Measurements from ENCODE around the gene HELZ2.

GRCh38 chr20:63619505-63619904 is 45.5 kb upstream of the HELZ2 start:
- no peak for TF ChIP-seq POLR2A (IDR thresholded peaks at IDR 0.05)
- no peak for TF ChIP-seq CTCF (IDR thresholded peaks at IDR 0.05)

Data from vagina (tissue), 2 donors.